Activated CD8-positive, alpha-beta T cell treated with anti-CD3 and anti-CD28 coated beads for 36 hours (primary cell): Measurements from ENCODE around the gene CDC42. TPM values are rescaled to one million over a fixed set of nuclear protein-coding genes. Genes with fewer than 3 reads are reported as not detected.

ENCODE experiments used
- ATAC-seq: fragments of 200-7000 bp; cut with Tn5 transposase; one replicate; pipeline ENCODE4 v1.10.0; 2021; ENCODE audit warnings: mild to moderate bottlenecking, moderate library complexity
- CTCF ChIA-PET: fragments of 350-600 bp; sonication (Branson Sonifier 250); formaldehyde crosslinking; loops from one replicate; lab custom pipeline; 2021; ENCODE audit warnings: antibody characterized with exemption; lab: Charles Lee
- POLR2A ChIA-PET: fragments of 350-600 bp; sonication (Branson Sonifier 250); formaldehyde crosslinking; loops from one replicate; lab custom pipeline; 2021; ENCODE audit warnings: antibody characterized with exemption; lab: Charles Lee
- DNase-seq: peaks from one replicate; pipeline ENCODE4 v3.0.0-alpha.2; 2020
- H3K27ac Mint-ChIP-seq: one replicate; pipeline ENCODE4 v1.8.0; 2021; ENCODE audit warnings: mild to moderate bottlenecking, mixed read lengths
- H3K27me3 Mint-ChIP-seq: one replicate; pipeline ENCODE4 v1.8.0; 2021; ENCODE audit warnings: mixed read lengths
- H3K36me3 Mint-ChIP-seq: one replicate; pipeline ENCODE4 v1.8.0; 2021; ENCODE audit warnings: low read depth, mixed read lengths
- H3K4me1 Mint-ChIP-seq: one replicate; pipeline ENCODE4 v1.8.0; 2021; ENCODE audit warnings: low read depth, mixed read lengths
- H3K4me3 Mint-ChIP-seq: one replicate; pipeline ENCODE4 v1.8.0; 2021; ENCODE audit warnings: mild to moderate bottlenecking, moderate library complexity, mixed read lengths
- H3K9me3 Mint-ChIP-seq: one replicate; pipeline ENCODE4 v1.8.0; 2021; ENCODE audit warnings: mixed read lengths
- CTCF ChIP-seq: fragments of 200-600 bp; IDR thresholded peaks from one replicate; pipeline ENCODE4 v1.8.0; 2022; ENCODE audit warnings: antibody characterized with exemption, mild to moderate bottlenecking
- intact Hi-C: fragments of 100-400 bp; cut with micrococcal nuclease; formaldehyde crosslinking; loops from one replicate; pipeline ENCODE4 v1.10.0; 2022
- total RNA-seq, 2 experiments: library from RNA; stranded (reverse); gene quantifications; one replicate each; pipeline ENCODE4 v1.2.3, GENCODE V29; 2021

Gene CDC42
- total RNA-seq, 2 experiments from 2014 or later: 292 to 310 TPM

GRCh38 chr1:22107126-22107525, 54.6 kb downstream of the CDC42 start:
- Mint-ChIP-seq H3K27ac (no peak overlapping the region), H3K4me1 (peaks cover 54% of the 10 kb centered on the region), H3K9me3 (peaks cover 10% of the 10 kb centered on the region), H3K4me3 (no peak overlapping the region), H3K27me3 (no peaks in the 10 kb centered on the region), H3K36me3 (peaks cover 57% of the 10 kb centered on the region)
- ATAC-seq (no peak), DNase-seq (no peak)
- intact Hi-C loops: no loop called here
- ChIA-PET POLR2A (interaction anchor here (1.5 to 3.4 kb wide), 2 partner anchors 9 to 82 kb away, joined by 4 to 16 read pairs; no protein-coding TSS in a partner anchor), CTCF (interaction anchor here (1.1 to 1.8 kb wide), 2 partner anchors 9 to 14 kb away, joined by 3 to 6 read pairs; no protein-coding TSS in a partner anchor)
- TF ChIP-seq CTCF: no peak

- H3K4me3 Mint-ChIP-seq: no peak overlapping the region
- CTCF ChIA-PET: interaction anchor here (1.8 kb wide), 1 partner anchor 10 kb away, joined by 6 read pairs; no protein-coding TSS in a partner anchor
- intact Hi-C loops: no loop called here
- H3K4me1 Mint-ChIP-seq: peaks cover 42% of the 10 kb centered on the region
- DNase-seq (no peak), ATAC-seq (no peak)
- no peak for TF ChIP-seq CTCF
- peak overlapping the region; percentile 10 for H3K27ac Mint-ChIP-seq
- peaks cover 8% of the 10 kb centered on the region for H3K9me3 Mint-ChIP-seq
- no peaks in the 10 kb centered on the region for H3K27me3 Mint-ChIP-seq
- H3K36me3 Mint-ChIP-seq: peaks cover 50% of the 10 kb centered on the region
- POLR2A ChIA-PET: interaction anchor here (0.8 to 1.5 kb wide), 2 partner anchors 10 to 84 kb away, joined by 4 read pairs; no protein-coding TSS in a partner anchor
Observed at GRCh38 chr1:22108339-22109105, 56.0 kb downstream of the CDC42 start.

- ChIA-PET CTCF (interaction anchor here (1.1 to 1.5 kb wide), 4 partner anchors 16 to 532 kb away, joined by 3 to 5 read pairs (median 3); no protein-coding TSS in a partner anchor), POLR2A (interaction anchor here (1.1 to 1.4 kb wide), 2 partner anchors 8 to 17 kb away, joined by 3 read pairs; no protein-coding TSS in a partner anchor)
- H3K36me3 Mint-ChIP-seq: peaks cover 35% of the 10 kb centered on the region
- no peak overlapping the region for H3K4me3 Mint-ChIP-seq
- DNase-seq (no peak), ATAC-seq (no peak)
- intact Hi-C loops: no loop called here
- no peak for TF ChIP-seq CTCF
- peaks cover 30% of the 10 kb centered on the region for H3K4me1 Mint-ChIP-seq
- no peak overlapping the region for H3K27ac Mint-ChIP-seq
- no peaks in the 10 kb centered on the region for H3K27me3 Mint-ChIP-seq
- peaks cover 2% of the 10 kb centered on the region for H3K9me3 Mint-ChIP-seq
Observed at GRCh38 chr1:22110016-22110415, 57.5 kb downstream of the CDC42 start.

- H3K4me1 Mint-ChIP-seq: peaks cover 21% of the 10 kb centered on the region
- POLR2A ChIA-PET: interaction anchor here (1.2 to 1.3 kb wide), 2 partner anchors 10 to 87 kb away, joined by 5 to 8 read pairs; no protein-coding TSS in a partner anchor
- no peak for DNase-seq
Observed at GRCh38 chr1:22111115-22111514, 58.6 kb downstream of the CDC42 start.

More at GRCh38 chr1:22111115-22111514, 58.6 kb downstream of the CDC42 start:
- no peak overlapping the region for H3K27ac Mint-ChIP-seq
- intact Hi-C loops: no loop called here
- peaks cover 25% of the 10 kb centered on the region for H3K36me3 Mint-ChIP-seq
- CTCF ChIA-PET: interaction anchor here (1.5 kb wide), 1 partner anchor 17 kb away, joined by 3 read pairs; no protein-coding TSS in a partner anchor
- H3K9me3 Mint-ChIP-seq: no peaks in the 10 kb centered on the region
- no peaks in the 10 kb centered on the region for H3K27me3 Mint-ChIP-seq
- no peak overlapping the region for H3K4me3 Mint-ChIP-seq
- no peak for TF ChIP-seq CTCF
- ATAC-seq: no peak
